Left lobe of liver (tissue), 2 donors: ENCODE measurements around the gene DCDC2. TPM values are rescaled to one million over a fixed set of nuclear protein-coding genes. Genes with fewer than 3 reads are reported as not detected.
"Not testable (repeated sequence)": the region's sequence is repeated elsewhere in the genome, so short reads cannot be mapped to it uniquely, and the experiment has no call there.

ENCODE experiments used
- ATAC-seq: fragments of 200-7000 bp; cut with Tn5 transposase; one replicate; pipeline ENCODE4 v1.9.1; 2020; ENCODE audit warnings: mild to moderate bottlenecking, moderate library complexity
- DNase-seq: peaks from one replicate; pipeline ENCODE4 v3.0.0-alpha.2; 2020; ENCODE audit warnings: low spot score
- total RNA-seq: library from RNA; stranded (reverse); gene quantifications from one replicate; pipeline ENCODE4 v1.2.1, GENCODE V29; 2021
- donor health status: DM: no; HTN: no; CAD: no; lungs with moderate emphysema.
- donor health status: DM: no; HTN: yes; CAD: no.

Gene DCDC2
- total RNA-seq, 1 donor from 2014 or later = 1.4 TPM

DNA sequence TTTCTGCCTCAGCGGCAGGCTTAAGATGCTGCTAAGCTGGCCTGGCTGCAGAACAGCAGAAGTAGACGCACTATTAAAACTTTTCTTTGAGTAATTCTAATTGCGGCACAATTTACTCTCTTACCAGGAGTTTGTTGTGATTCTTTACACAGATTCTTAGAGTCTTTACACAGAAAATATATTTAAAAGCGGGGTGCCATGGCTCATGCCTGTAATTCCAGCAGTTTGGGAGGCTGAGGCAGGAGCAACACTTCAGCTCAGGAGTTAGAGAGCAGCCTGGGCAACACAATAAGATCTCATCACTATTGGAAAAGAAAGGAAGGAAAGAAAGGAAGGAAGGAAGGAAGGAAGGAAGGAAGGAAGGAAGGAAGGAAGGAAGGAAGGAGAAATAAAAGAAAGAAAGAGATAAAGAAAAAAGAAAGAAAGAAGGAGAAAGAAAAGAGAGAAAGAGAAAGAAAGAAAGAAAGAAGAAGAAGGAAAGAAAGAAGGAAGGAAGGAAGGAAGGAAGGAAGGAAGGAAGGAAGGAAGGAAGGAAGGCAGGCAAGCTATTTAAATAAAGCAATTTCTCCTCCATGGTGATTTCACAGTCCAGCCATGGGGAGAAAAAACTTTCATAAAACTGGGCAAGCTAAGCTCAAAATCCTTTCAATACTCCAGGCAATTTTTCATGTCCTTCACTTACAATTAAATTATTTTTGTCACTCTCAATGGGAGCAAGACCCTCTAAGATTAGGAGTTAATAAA lies 23.8 kb upstream of the DCDC2 start:
- DNase-seq = no peak
- no peak for ATAC-seq

DNA sequence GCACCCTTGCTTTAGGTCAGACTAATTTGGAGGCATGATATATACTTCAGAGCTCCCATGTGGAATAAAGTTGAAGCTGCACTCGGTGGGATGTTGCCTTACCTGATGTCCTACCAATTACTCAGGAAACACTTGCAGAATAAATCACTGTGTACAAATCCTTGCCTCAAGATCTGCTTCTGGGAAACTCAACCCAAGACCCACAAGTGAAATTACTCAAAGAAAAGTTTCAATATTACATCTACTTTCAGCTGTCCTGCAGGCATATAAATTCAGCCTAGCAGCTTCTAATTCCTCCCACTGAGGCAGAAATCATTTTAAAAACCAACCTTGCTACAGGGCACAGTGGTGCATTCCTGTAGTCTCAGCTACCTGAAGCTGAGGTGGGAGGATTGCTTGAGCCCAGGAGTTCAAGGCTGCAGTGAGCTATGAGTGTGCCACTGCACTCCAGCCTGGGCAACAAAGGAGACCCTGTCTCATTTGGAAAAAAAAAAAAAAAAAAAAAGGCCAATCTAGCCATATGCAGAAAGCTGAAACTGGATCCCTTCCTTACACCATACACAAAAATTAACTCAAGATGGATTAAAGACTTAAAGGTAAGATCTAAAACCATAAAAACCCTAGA lies 20.7 kb upstream of the DCDC2 start:
- no peak for DNase-seq
- ATAC-seq = no peak

GRCh38 chr6:24376871-24377270 lies 19.0 kb upstream of the DCDC2 start:
- no peak for DNase-seq

DNA sequence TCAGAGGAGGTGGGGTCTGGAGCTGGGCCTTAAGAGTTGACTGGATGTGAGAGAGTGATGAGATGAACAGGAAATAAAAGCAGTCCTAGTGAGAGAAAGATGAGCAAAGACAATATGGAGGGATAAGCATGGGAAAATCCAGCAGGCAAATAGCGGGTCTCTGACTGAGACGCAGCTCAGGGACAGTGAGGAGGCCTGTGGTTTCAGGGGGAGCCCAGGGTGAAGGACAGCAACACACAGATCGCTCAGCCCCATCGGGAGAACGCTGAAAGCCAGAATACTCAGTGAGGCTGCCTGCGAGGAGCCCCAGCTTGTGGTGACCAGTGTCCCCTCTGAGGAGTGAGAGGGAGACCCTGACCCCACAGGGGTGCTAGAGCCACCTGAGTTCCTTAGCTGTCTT lies 16.8 kb upstream of the DCDC2 start:
- no peak for ATAC-seq
- DNase-seq = no peak

More at GRCh38 chr6:24376871-24377270, 19.0 kb upstream of the DCDC2 start:
- ATAC-seq = no peak

DNA sequence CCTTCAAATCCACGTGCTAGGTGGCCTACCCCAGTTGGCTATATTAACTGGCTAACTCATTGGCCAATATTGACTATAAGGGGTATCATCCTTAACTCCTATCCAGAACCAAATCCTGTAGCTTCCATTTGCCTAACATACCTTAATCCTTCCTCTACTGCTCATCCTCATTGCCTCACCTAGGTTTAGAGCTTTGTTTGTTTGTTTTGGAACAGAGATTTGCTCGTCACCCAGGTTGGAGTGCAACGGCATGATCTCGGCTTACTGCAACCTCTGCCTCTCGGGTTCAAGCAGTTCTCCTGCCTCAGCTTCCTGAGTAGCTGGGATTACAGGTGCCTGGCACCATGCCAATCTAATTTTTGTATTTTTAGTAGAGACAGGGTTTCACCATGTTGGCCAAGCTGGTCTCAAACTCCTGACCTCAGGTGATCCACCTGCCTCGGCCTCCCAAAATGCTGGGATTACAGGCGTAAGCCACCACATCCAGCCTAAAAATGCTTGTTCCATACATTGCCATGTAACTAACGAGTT lies 7.3 kb upstream of the DCDC2 start:
- not testable (repeated sequence) for DNase-seq
- peak; percentile 49 for ATAC-seq

DNA sequence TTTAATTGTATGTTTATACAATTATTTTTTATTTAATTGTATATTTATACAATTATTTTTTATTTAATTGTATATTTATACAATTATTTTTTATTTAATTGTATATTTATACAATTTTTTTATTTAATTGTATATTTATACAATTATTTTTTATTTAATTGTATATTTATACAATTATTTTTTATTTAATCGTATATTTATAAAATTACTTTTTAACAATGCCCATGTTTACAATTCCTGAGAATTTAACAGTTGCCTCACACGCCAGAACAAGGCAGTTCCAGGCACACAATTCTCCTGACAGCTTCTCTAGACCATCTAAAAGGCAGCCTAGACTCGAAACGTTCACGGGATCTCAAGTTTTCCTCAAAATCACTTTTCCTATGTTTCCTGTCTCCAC lies 4.5 kb upstream of the DCDC2 start:
- DNase-seq, ATAC-seq: not testable (repeated sequence)

GRCh38 chr6:24359640-24360454 lies 2.0 kb upstream of the DCDC2 start:
- peak; percentile 65 for ATAC-seq

GRCh38 chr6:24358219-24358821 lies 461 bp upstream of the DCDC2 start:
- DNase-seq = no peak
- no peak for ATAC-seq

More at GRCh38 chr6:24359640-24360454, 2.0 kb upstream of the DCDC2 start:
- peak; percentile 48 for DNase-seq

GRCh38 chr6:24356310-24356973 lies 1.4 kb downstream of the DCDC2 start:
- ATAC-seq (no peak), DNase-seq (no peak)

DNA sequence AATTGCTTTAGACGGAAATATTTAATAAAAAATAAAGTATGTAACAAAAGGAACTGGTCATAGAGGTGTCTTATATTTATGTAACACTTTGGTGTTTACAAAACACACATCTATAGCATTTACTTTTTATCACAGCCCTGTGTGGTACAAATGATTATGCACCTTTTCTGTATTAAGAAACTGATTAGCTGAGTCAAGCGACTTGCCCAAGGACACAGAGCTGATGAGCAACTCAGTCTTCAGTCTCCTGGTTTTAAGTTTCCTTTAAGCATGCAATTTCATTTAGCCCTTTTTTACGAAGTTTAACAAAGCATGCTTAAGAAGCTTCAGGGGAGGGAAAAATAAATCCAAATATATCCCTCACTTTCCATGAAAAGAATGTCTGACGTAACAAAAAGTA lies 2.5 kb downstream of the DCDC2 start:
- DNase-seq (no peak), ATAC-seq (no peak)

- ATAC-seq = no peak
- DNase-seq = no peak
Measured at GRCh38 chr6:24353861-24354260, 4.0 kb downstream of the DCDC2 start.

- DNase-seq (no peak), ATAC-seq (no peak)
Measured at GRCh38 chr6:24352434-24352833, 5.4 kb downstream of the DCDC2 start.

DNA sequence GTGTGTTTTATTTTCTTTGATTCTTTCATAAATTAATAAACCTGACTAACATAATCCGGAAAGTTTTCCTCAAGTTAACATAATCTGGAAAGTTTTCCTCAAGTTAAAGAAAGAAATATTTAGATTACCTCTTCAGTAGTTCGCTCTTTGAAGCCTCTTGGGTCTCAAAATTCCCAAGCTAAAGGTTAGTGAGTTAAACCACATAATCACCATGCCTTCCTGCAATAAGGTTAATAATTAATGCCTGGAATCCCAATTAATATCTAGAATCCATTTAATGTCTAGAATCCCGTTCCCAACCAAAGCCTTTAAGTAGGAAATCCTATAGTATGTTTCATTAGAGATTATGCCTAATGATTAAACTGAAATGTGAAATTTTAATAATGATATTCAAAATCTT lies 12.9 kb downstream of the DCDC2 start:
- ATAC-seq (no peak), DNase-seq (no peak)

GRCh38 chr6:24340998-24341938 lies 16.6 kb downstream of the DCDC2 start:
- DNase-seq = no peak
- ATAC-seq = peak; percentile 91

- ATAC-seq = no peak
Measured at GRCh38 chr6:24339932-24340331, 17.9 kb downstream of the DCDC2 start.

DNA sequence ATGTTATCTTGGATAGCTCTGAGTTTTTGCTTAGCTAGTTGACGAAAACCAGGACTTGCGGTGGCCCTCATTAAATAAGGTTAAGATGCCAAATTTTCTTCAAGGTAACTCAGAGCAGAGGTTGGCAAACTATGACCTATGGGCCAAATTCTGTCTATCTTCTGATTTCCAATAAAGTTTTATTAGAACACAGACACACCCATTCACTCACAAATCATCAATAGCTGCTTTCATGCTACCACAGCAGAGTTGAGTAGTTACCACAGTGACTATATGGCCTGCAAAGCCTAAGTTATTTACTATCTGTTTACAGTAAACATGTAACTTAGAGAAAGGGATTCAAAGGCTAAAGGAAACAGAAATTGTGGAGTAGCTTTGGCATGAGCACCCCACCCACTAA lies 23.6 kb downstream of the DCDC2 start:
- DNase-seq (no peak), ATAC-seq (no peak)

More at GRCh38 chr6:24339932-24340331, 17.9 kb downstream of the DCDC2 start:
- DNase-seq = no peak

DNA sequence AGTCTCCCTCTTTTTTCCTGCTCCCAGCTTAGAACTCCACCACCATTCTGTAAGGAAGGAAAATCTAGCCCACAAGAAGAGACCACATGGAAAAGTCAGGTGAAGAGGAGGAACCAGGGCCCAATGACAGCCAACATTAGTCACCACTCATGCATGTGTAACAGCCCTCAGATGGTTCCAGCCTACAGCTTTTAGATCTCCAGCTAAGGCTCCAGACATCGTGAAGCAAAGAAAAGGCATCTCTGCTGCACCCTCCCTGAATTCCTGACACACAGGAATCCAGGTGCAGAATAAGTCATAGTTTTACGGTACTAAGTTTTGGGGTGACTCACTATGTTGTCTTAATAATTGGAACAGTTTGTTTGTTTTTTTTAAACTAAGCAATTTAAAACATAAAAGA lies 25.5 kb downstream of the DCDC2 start:
- DNase-seq = no peak

GRCh38 chr6:24330137-24330732 lies 27.6 kb downstream of the DCDC2 start:
- DNase-seq (no peak), ATAC-seq (no peak)

More for the DNA sequence above, 25.5 kb downstream of the DCDC2 start:
- no peak for ATAC-seq

DNA sequence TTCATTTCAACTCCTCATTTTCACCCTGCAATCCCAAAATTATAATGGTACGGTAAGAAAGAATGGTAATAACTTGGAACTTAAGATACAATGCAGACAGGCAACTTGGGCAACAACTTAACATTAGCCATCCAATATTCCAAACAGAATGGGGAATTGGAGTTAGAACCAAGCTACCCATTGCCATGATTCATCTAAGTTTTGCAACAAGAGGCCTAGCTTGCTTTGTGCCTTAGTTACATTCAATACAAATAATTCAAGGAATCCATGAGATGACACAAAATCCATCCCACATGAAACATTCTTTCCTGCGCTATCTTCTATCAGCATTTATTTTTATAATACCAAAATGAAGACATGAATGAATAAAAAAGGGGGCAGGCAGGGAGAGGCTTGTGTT lies 28.4 kb downstream of the DCDC2 start:
- no peak for ATAC-seq

More for the DNA sequence above, 28.4 kb downstream of the DCDC2 start:
- no peak for DNase-seq
